Heart left ventricle (tissue), 13 donors: ENCODE results near the gene HOXA1.

ENCODE experiments used
- CTCF ChIP-seq, 12 donors: fragments of 200-600 bp; sonication (generic) in 4 of 12; IDR thresholded peaks; one replicate each; pipeline versions ENCODE4 v1.5.0 to v1.8.0; 2018 to 2022; ENCODE audit warnings: antibody characterized with exemption in 12 of 12, mild to moderate bottlenecking in 5 of 12
- POLR2A ChIP-seq, 2 donors: fragments of 450-650 bp; IDR thresholded peaks; one replicate each; pipeline ENCODE4 v1.6.1; 2017; ENCODE audit warnings: antibody characterized with exemption in 2 of 2, mild to moderate bottlenecking in 2 of 2, moderate library complexity in 2 of 2
- donor health status: ischemic (EF 13 %, LVEDD 7.1; RV severe dilation, severe dysfunction).
- donor health status: DM: no; HTN: yes; CAD: no.
- donor health status: DM: no; HTN: no; CAD: no.
- donor health status: ischemic (EF 25% LVEDD 6.9; RV normal size, moderate dysfunction).
- donor health status: ischemic (EF 25% LVEDD 5.7; RV mildly dilated, moderate dysfunction).
- donor health status: ischemic (EF 35%, LVEDD 5.7; RV mildly dilated, moderate dysfunction).
- donor health status: nonischemic (EF 11% LVEDD 7.7; RV severe dilation, severe dysfunction).
- donor health status: DM: yes; HTN: yes; CAD: no.
- donor health status: PGD.
- donor health status: ischemic (EF 29% LVEDD 5.4; RV normal size, mild dysfunction).
- donor health status: nonischemic (EF 23%, LVEDD 6.1; RV moderate dilation, normal function).

- TF ChIP-seq CTCF (IDR thresholded peaks at IDR 0.05) (no peak), POLR2A (IDR thresholded peaks at IDR 0.05) (no peak)
These were observed 3.0 kb upstream of the HOXA1 start for GRCh38 chr7:27098578-27099451.
